GM23248 (cell line): Measurements from ENCODE around the gene KIF17. TPM values are rescaled to one million over a fixed set of nuclear protein-coding genes. Genes with fewer than 3 reads are reported as not detected.
A peak's percentile ranks its signal among the peaks of the same experiment; 100 is the strongest.

Experiments used
- DNase-seq: peaks from one replicate; pipeline ENCODE4 v3.0.0-alpha.2; 2015
- H2AFZ ChIP-seq: fragments of 200-600 bp; sonication (generic); 2 replicates; pipeline ENCODE4 v1.6.1; 2016; ENCODE audit warnings: antibody characterized with exemption
- H3F3A ChIP-seq: fragments of 200-600 bp; sonication (generic); 2 replicates; pipeline ENCODE4 v1.6.1; 2016; ENCODE audit warnings: mild to moderate bottlenecking, antibody characterized with exemption, mixed run types; ENCODE audit not compliant: insufficient read depth
- H3K27ac ChIP-seq: fragments of 200-600 bp; sonication (generic); 2 replicates; pipeline ENCODE4 v1.5.1; 2016; ENCODE audit warnings: mild to moderate bottlenecking
- H3K27me3 ChIP-seq: fragments of 200-600 bp; sonication (generic); replicated peaks from 2 replicates; pipeline ENCODE4 v1.6.1; 2016; ENCODE audit warnings: mild to moderate bottlenecking; ENCODE audit not compliant: insufficient read depth
- H3K36me3 ChIP-seq: fragments of 200-600 bp; sonication (generic); 2 replicates; pipeline ENCODE4 v1.6.1; 2016; ENCODE audit warnings: low read depth, mild to moderate bottlenecking
- H3K4me1 ChIP-seq: fragments of 200-600 bp; sonication (generic); 2 replicates; pipeline ENCODE4 v1.6.1; 2016; ENCODE audit warnings: mild to moderate bottlenecking; ENCODE audit not compliant: insufficient read depth
- H3K4me2 ChIP-seq: fragments of 200-600 bp; sonication (generic); one replicate; pipeline ENCODE4 v1.6.1; 2016; ENCODE audit warnings: mild to moderate bottlenecking; ENCODE audit not compliant: unreplicated experiment
- H3K4me3 ChIP-seq: fragments of 200-600 bp; sonication (generic); 2 replicates; pipeline ENCODE4 v1.5.1; 2016; ENCODE audit warnings: mild to moderate bottlenecking
- H3K79me2 ChIP-seq: fragments of 200-600 bp; sonication (generic); 2 replicates; pipeline ENCODE4 v1.6.1; 2016; ENCODE audit warnings: mild to moderate bottlenecking; ENCODE audit not compliant: insufficient read depth
- H3K9ac ChIP-seq: fragments of 200-600 bp; sonication (generic); 2 replicates; pipeline ENCODE4 v1.6.1; 2016; ENCODE audit warnings: mild to moderate bottlenecking
- H3K9me2 ChIP-seq: fragments of 200-600 bp; sonication (generic); 2 replicates; pipeline ENCODE4 v1.6.1; 2016; ENCODE audit warnings: mixed run types, mild to moderate bottlenecking, moderate library complexity; ENCODE audit not compliant: insufficient read depth
- H3K9me3 ChIP-seq: fragments of 200-600 bp; sonication (generic); one replicate; pipeline ENCODE4 v1.6.1; 2017; ENCODE audit warnings: low read depth
- H4K20me1 ChIP-seq: fragments of 200-600 bp; sonication (generic); 2 replicates; pipeline ENCODE4 v1.6.0; 2016; ENCODE audit not compliant: insufficient read depth
- EZH2 ChIP-seq: fragments of 200-600 bp; sonication (generic); IDR thresholded peaks from 2 replicates; pipeline ENCODE4 v1.6.1; 2018; ENCODE audit warnings: antibody characterized with exemption, mild to moderate bottlenecking; ENCODE audit not compliant: insufficient read depth, poor library complexity, severe bottlenecking
- EZH2phosphoT487 ChIP-seq: fragments of 200-600 bp; sonication (generic); IDR thresholded peaks from 2 replicates; pipeline ENCODE4 v1.6.1; 2018; ENCODE audit warnings: antibody characterized with exemption, moderate library complexity, mild to moderate bottlenecking, low read depth; ENCODE audit not compliant: insufficient read depth
- WGBS, 2 experiments: methylation state at CpG; one replicate each; pipeline ENCODE4 v1.1.6; 2015 to 2017; ENCODE audit warnings: low lambda C conversion rate in 2 of 2, low coverage in 1 of 2; ENCODE audit errors: missing lambda C conversion rate in 2 of 2; 5-methylcytosine and 5-hydroxymethylcytosine counted together
- in situ Hi-C: fragments of 300-500 bp; cut with MboI; formaldehyde crosslinking; loops from 2 replicates; pipeline ENCODE4 v1.15.0; 2020
- polyA plus RNA-seq: library from polyadenylated mRNA; unstranded; fragments of >200 nt; fragmentation: Nextera tagmentation; extraction: Ambion mirVana; gene quantifications from 2 replicates; pipeline ENCODE4 v1.2.1, GENCODE V29; 2016
- total RNA-seq: library from RNA; depleted of rRNA; stranded (reverse); fragments of >200 nt; shearing (Covaris generic); gene quantifications from 2 replicates; pipeline ENCODE4 v1.2.3, GENCODE V29; 2014

The KIF17 gene
- total and polyA plus RNA-seq, 2 experiments from 2014 or later, result 0.11 to 0.31 TPM

GRCh38 chr1:20660847-20661206, 57.0 kb downstream of the KIF17 start:
- Histone ChIP-seq H2AFZ (peak overlapping the region; percentile 85), H3K4me1 (peaks cover 10% of the 10 kb centered on the region), H3K27me3 (no peaks in the 10 kb centered on the region), H3F3A (no peaks in the 10 kb centered on the region), H3K36me3 (no peaks in the 10 kb centered on the region), H3K79me2 (peaks cover 55% of the 10 kb centered on the region), H4K20me1 (no peaks in the 10 kb centered on the region), H3K27ac (0 out of 2 replicates have a peak overlapping the region, but pooled peaks have one; percentile 6), H3K4me2 (peak overlapping the region; percentile 81), H3K9ac (peak overlapping the region; percentile 86), H3K4me3 (peak overlapping the region; percentile 79), H3K9me2 (no peaks in the 10 kb centered on the region), H3K9me3 (no peaks in the 10 kb centered on the region)
- no peak for TF ChIP-seq EZH2phosphoT487
- TF ChIP-seq EZH2, result no peak
- in situ Hi-C loops, result no loop called here
- 2 to 3% methylated on average over 20 of the region's 20 CpGs for WGBS, 2 experiments
- DNase-seq, result peak; percentile 57

DNA sequence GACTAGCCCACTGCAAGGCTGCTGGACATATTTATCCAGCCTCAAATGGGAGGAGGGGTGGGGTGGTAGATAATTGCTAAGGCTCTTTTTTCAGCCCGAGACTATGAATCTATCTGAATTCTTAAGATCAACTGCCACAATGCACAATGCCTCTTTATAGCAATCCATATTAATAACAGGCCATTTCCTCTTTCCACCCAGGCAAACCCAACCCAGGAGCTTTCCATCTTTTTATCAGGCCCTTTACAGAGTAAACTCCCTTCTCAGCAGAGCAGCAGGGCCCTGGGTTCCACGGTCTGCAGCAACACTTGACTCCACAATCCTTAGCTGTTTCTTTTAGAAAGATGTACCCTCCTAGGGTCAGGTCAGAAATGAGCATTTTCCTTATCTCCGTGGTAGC, 57.4 kb downstream of the KIF17 start:
- no peaks in the 10 kb centered on the region for H3K36me3 ChIP-seq
- H3K79me2 ChIP-seq, result peaks cover 56% of the 10 kb centered on the region
- no peaks in the 10 kb centered on the region for H4K20me1 ChIP-seq
- in situ Hi-C loops, result no loop called here
- no peaks in the 10 kb centered on the region for H3K9me3 ChIP-seq
- peak overlapping the region; percentile 86 for H3K9ac ChIP-seq
- H3F3A ChIP-seq, result no peaks in the 10 kb centered on the region
- no peaks in the 10 kb centered on the region for H3K9me2 ChIP-seq
- no peak overlapping the region for H3K27ac ChIP-seq
- H2AFZ ChIP-seq, result peak overlapping the region; percentile 85
- peak; percentile 28 for DNase-seq
- peaks cover 10% of the 10 kb centered on the region for H3K4me1 ChIP-seq
- 18 to 20% methylated on average over 3 of the region's 3 CpGs for WGBS, 2 experiments
- no peaks in the 10 kb centered on the region for H3K27me3 ChIP-seq
- no peak for TF ChIP-seq EZH2
- TF ChIP-seq EZH2phosphoT487, result no peak
- H3K4me3 ChIP-seq, result peak overlapping the region; percentile 79
- H3K4me2 ChIP-seq, result peak overlapping the region; percentile 81

GRCh38 chr1:20658166-20658915, 59.5 kb downstream of the KIF17 start:
- peaks cover 10% of the 10 kb centered on the region for H3K4me1 ChIP-seq
- H3K9ac ChIP-seq, result no peak overlapping the region
- no peaks in the 10 kb centered on the region for H3K9me3 ChIP-seq
- DNase-seq, result no peak
- no peak overlapping the region for H3K4me2 ChIP-seq
- TF ChIP-seq EZH2phosphoT487, result no peak
- no peak for TF ChIP-seq EZH2
- H3K9me2 ChIP-seq, result no peaks in the 10 kb centered on the region
- WGBS, 2 experiments, result 91 to 92% methylated on average over 15 to 16 of the region's 16 CpGs
- no peaks in the 10 kb centered on the region for H3K27me3 ChIP-seq
- H3K27ac ChIP-seq, result no peak overlapping the region
- H3K36me3 ChIP-seq, result no peaks in the 10 kb centered on the region; the same call in 1 of the 2 replicates
- no peaks in the 10 kb centered on the region for H4K20me1 ChIP-seq
- H2AFZ ChIP-seq, result no peak overlapping the region
- no peak overlapping the region for H3K4me3 ChIP-seq
- H3F3A ChIP-seq, result no peaks in the 10 kb centered on the region
- in situ Hi-C loops, result no loop called here
- H3K79me2 ChIP-seq, result peaks cover 56% of the 10 kb centered on the region

DNA sequence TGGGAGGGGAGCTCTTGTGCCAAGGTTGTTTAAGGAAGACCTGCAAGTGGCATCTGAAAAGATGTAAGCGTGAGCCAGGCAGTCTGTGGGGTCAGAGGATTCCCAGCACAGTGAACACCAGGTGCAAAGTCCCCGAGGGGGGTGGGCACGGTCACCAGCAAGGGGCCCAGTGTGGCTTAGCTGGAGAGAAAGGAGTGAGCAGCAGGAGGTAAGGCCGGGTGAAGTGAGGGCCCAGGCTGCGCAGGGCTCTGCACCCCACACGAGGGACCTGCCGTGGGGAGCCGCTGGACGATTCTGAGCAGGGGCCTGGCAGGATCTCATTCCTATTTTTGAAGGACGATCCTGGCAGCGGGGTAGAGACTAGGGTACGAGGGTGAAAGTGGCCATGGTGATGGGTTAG, 60.8 kb downstream of the KIF17 start:
- H3K4me2 ChIP-seq, result no peak overlapping the region
- H3K9ac ChIP-seq, result no peak overlapping the region
- H4K20me1 ChIP-seq, result no peaks in the 10 kb centered on the region
- H3K4me3 ChIP-seq, result no peak overlapping the region
- no peak for DNase-seq
- peaks cover 56% of the 10 kb centered on the region for H3K79me2 ChIP-seq
- H3K9me2 ChIP-seq, result no peaks in the 10 kb centered on the region
- TF ChIP-seq EZH2, result no peak
- no peak for TF ChIP-seq EZH2phosphoT487
- no peaks in the 10 kb centered on the region for H3K9me3 ChIP-seq
- peaks cover 10% of the 10 kb centered on the region for H3K4me1 ChIP-seq
- 93 to 95% methylated on average over 12 of the region's 12 CpGs for WGBS, 2 experiments
- H3K27me3 ChIP-seq, result no peaks in the 10 kb centered on the region
- H3F3A ChIP-seq, result no peaks in the 10 kb centered on the region
- in situ Hi-C loops, result no loop called here
- no peak overlapping the region for H3K27ac ChIP-seq
- no peak overlapping the region for H2AFZ ChIP-seq
- peaks cover 6% of the 10 kb centered on the region; the same call in 1 of the 2 replicates for H3K36me3 ChIP-seq
